Smooth muscle cell (in vitro differentiated cells): ENCODE data around the gene EIF4G3. TPM values are rescaled to one million over a fixed set of nuclear protein-coding genes. Genes with fewer than 3 reads are reported as not detected.

Source experiments
- DNase-seq: peaks from one replicate; lab custom pipeline; 2025; ENCODE audit not compliant: unreplicated experiment; lab: John Stamatoyannopoulos, UW
- H2AFZ ChIP-seq: fragments of 200-600 bp; sonication (generic); 2 replicates; pipeline ENCODE4 v1.6.0; 2016; ENCODE audit warnings: antibody characterized with exemption, low read depth, mild to moderate bottlenecking
- H3F3A ChIP-seq: fragments of 200-600 bp; sonication (generic); 2 replicates; pipeline ENCODE4 v1.6.0; 2017; ENCODE audit warnings: antibody characterized with exemption, low read depth
- H3K27ac ChIP-seq: fragments of 200-600 bp; sonication (generic); 2 replicates; pipeline ENCODE4 v1.5.1; 2016; ENCODE audit warnings: low read depth, mild to moderate bottlenecking
- H3K27me3 ChIP-seq: fragments of 200-600 bp; sonication (generic); 2 replicates; pipeline ENCODE4 v1.6.1; 2016; ENCODE audit warnings: low read depth, mild to moderate bottlenecking
- H3K36me3 ChIP-seq: fragments of 200-600 bp; sonication (generic); 2 replicates; pipeline ENCODE4 v1.5.1; 2016; ENCODE audit warnings: low read depth
- H3K4me1 ChIP-seq: fragments of 200-600 bp; sonication (generic); 2 replicates; pipeline ENCODE4 v1.5.1; 2016; ENCODE audit warnings: low read depth
- H3K4me2 ChIP-seq: fragments of 200-600 bp; sonication (generic); 2 replicates; pipeline ENCODE4 v1.6.0; 2016; ENCODE audit warnings: mild to moderate bottlenecking
- H3K4me3 ChIP-seq: fragments of 200-600 bp; sonication (generic); 2 replicates; pipeline ENCODE4 v1.5.1; 2016; ENCODE audit warnings: mild to moderate bottlenecking
- H3K79me2 ChIP-seq: fragments of 200-600 bp; sonication (generic); 2 replicates; pipeline ENCODE4 v1.6.0; 2016; ENCODE audit warnings: low read depth, mild to moderate bottlenecking
- H3K9ac ChIP-seq: fragments of 200-600 bp; sonication (generic); 2 replicates; pipeline ENCODE4 v1.6.0; 2016; ENCODE audit warnings: low read depth
- H3K9me3 ChIP-seq: fragments of 200-600 bp; sonication (generic); replicated peaks from 2 replicates; pipeline ENCODE4 v1.5.1; 2016; ENCODE audit warnings: low read depth
- H4K20me1 ChIP-seq: fragments of 200-600 bp; sonication (generic); 2 replicates; pipeline ENCODE4 v1.6.0; 2016; ENCODE audit warnings: low read depth
- CTCF ChIP-seq: fragments of 200-600 bp; sonication (generic); IDR thresholded peaks from 2 replicates; pipeline ENCODE4 v1.5.1; 2017; ENCODE audit warnings: borderline replicate concordance, mild to moderate bottlenecking, antibody characterized with exemption; ENCODE audit not compliant: insufficient read depth, poor library complexity, severe bottlenecking
- WGBS: methylation state at CpG from one replicate; pipeline ENCODE4 v1.1.7; 2016; ENCODE audit warnings: low lambda C conversion rate; 5-methylcytosine and 5-hydroxymethylcytosine counted together
- polyA plus RNA-seq: library from polyadenylated mRNA; unstranded; fragments of >200 nt; fragmentation: Nextera tagmentation; extraction: Ambion mirVana; gene quantifications from 2 replicates; pipeline ENCODE4 v1.2.1, GENCODE V29; 2016
- total RNA-seq: library from RNA; depleted of rRNA; stranded (reverse); fragments of >200 nt; gene quantifications from 2 replicates; pipeline ENCODE4 v1.2.3, GENCODE V29; 2014

The EIF4G3 gene
- total and polyA plus RNA-seq, 2 experiments from 2014 or later = 31.5 to 49.5 TPM

GRCh38 chr1:20840731-20841130 lies 336.0 kb downstream of the EIF4G3 start:
- H3F3A ChIP-seq = no peaks in the 10 kb centered on the region
- no peaks in the 10 kb centered on the region for H3K9me3 ChIP-seq
- DNase-seq = no peak
- no peak overlapping the region for H2AFZ ChIP-seq
- H3K4me2 ChIP-seq = no peak overlapping the region
- TF ChIP-seq CTCF = no peak
- no peak overlapping the region for H3K27ac ChIP-seq
- H3K9ac ChIP-seq = no peak overlapping the region
- H3K27me3 ChIP-seq = no peaks in the 10 kb centered on the region
- no peak overlapping the region for H3K4me3 ChIP-seq
- no peaks in the 10 kb centered on the region for H3K4me1 ChIP-seq
- no peaks in the 10 kb centered on the region for H4K20me1 ChIP-seq
- H3K79me2 ChIP-seq = no peaks in the 10 kb centered on the region
- peaks cover 13% of the 10 kb centered on the region for H3K36me3 ChIP-seq

- Histone ChIP-seq H3K27ac (no peak overlapping the region), H4K20me1 (no peaks in the 10 kb centered on the region), H3F3A (no peaks in the 10 kb centered on the region), H3K9ac (no peak overlapping the region), H3K4me3 (no peak overlapping the region), H3K36me3 (peaks cover 6% of the 10 kb centered on the region), H3K27me3 (no peaks in the 10 kb centered on the region), H2AFZ (no peak overlapping the region), H3K9me3 (no peaks in the 10 kb centered on the region), H3K4me1 (no peaks in the 10 kb centered on the region), H3K4me2 (no peak overlapping the region), H3K79me2 (no peaks in the 10 kb centered on the region)
- 95% methylated on average over 4 of the region's 4 CpGs for WGBS
- no peak for TF ChIP-seq CTCF
- no peak for DNase-seq
These were observed 339.0 kb downstream of the EIF4G3 start for GRCh38 chr1:20837554-20838192.

GRCh38 chr1:20836230-20836629 lies 340.5 kb downstream of the EIF4G3 start:
- H3K36me3 ChIP-seq = peaks cover 6% of the 10 kb centered on the region
- no peak for TF ChIP-seq CTCF
- no peaks in the 10 kb centered on the region for H3F3A ChIP-seq
- H3K27ac ChIP-seq = no peak overlapping the region
- no peaks in the 10 kb centered on the region for H3K27me3 ChIP-seq
- H3K9me3 ChIP-seq = no peaks in the 10 kb centered on the region
- WGBS = 99% methylated on average over 4 of the region's 4 CpGs
- no peak overlapping the region for H3K4me2 ChIP-seq
- no peak overlapping the region for H3K4me3 ChIP-seq
- H3K4me1 ChIP-seq = no peaks in the 10 kb centered on the region
- no peak overlapping the region for H2AFZ ChIP-seq
- H4K20me1 ChIP-seq = no peaks in the 10 kb centered on the region
- no peaks in the 10 kb centered on the region for H3K79me2 ChIP-seq
- DNase-seq = no peak
- no peak overlapping the region for H3K9ac ChIP-seq

GRCh38 chr1:20834780-20835179 lies 341.9 kb downstream of the EIF4G3 start:
- no peak for DNase-seq
- peaks cover under 1% of the 10 kb centered on the region for H3K36me3 ChIP-seq
- H3K27ac ChIP-seq = no peak overlapping the region
- no peaks in the 10 kb centered on the region for H4K20me1 ChIP-seq
- no peak overlapping the region for H3K4me2 ChIP-seq
- H3K9me3 ChIP-seq = no peaks in the 10 kb centered on the region
- no peaks in the 10 kb centered on the region for H3K4me1 ChIP-seq
- H3K27me3 ChIP-seq = no peaks in the 10 kb centered on the region
- no peak for TF ChIP-seq CTCF
- no peaks in the 10 kb centered on the region for H3F3A ChIP-seq
- no peak overlapping the region for H3K9ac ChIP-seq
- H3K4me3 ChIP-seq = no peak overlapping the region
- no peaks in the 10 kb centered on the region for H3K79me2 ChIP-seq
- H2AFZ ChIP-seq = no peak overlapping the region
